Natural killer cell (primary cell): ENCODE results near the gene UNC13C. TPM values are rescaled to one million over a fixed set of nuclear protein-coding genes. Genes with fewer than 3 reads are reported as not detected.

ENCODE experiments used
- ATAC-seq, 3 donors: fragments of 150-1000 bp in 2 of 3; fragments of 200-7000 bp in 1 of 3; cut with Tn5 transposase; 1 replicate in 1 of 3; 2 replicates in 2 of 3; pipeline ENCODE4 v1.10.0; 2021; ENCODE audit warnings: mild to moderate bottlenecking in 2 of 3, moderate library complexity in 2 of 3
- DNase-seq, 2 donors: peaks; one replicate each; pipeline versions ENCODE4 v3.0.0 to v3.0.0-alpha.2; 2013 to 2021; ENCODE audit warnings: mixed read lengths in 1 of 2
- H3K27ac ChIP-seq: one replicate; pipeline ENCODE4 v1.5.1; 2013; ENCODE audit warnings: mild to moderate bottlenecking, low read length
- H3K27me3 ChIP-seq: one replicate; pipeline ENCODE4 v1.6.1; 2013; ENCODE audit warnings: low read length; ENCODE audit not compliant: control insufficient read depth, insufficient read depth
- H3K36me3 ChIP-seq: one replicate; pipeline ENCODE4 v1.6.1; 2013; ENCODE audit warnings: low read length; ENCODE audit not compliant: control insufficient read depth, insufficient read depth
- H3K4me1 ChIP-seq: one replicate; pipeline ENCODE4 v1.6.1; 2013; ENCODE audit warnings: low read length; ENCODE audit not compliant: control insufficient read depth, insufficient read depth
- H3K4me3 ChIP-seq: one replicate; pipeline ENCODE4 v1.5.1; 2013; ENCODE audit warnings: low read length
- H3K9me3 ChIP-seq: one replicate; pipeline ENCODE4 v1.6.1; 2013; ENCODE audit warnings: low read length; ENCODE audit not compliant: control insufficient read depth, insufficient read depth
- H3K27ac Mint-ChIP-seq, 2 donors: one replicate each; pipeline ENCODE4 v1.8.0; 2022; ENCODE audit warnings: mild to moderate bottlenecking in 2 of 2, mixed read lengths in 2 of 2, moderate library complexity in 1 of 2
- H3K27me3 Mint-ChIP-seq, 2 donors: one replicate each; pipeline ENCODE4 v1.8.0; 2022; ENCODE audit warnings: low read depth in 2 of 2, mixed read lengths in 2 of 2
- H3K36me3 Mint-ChIP-seq: one replicate; pipeline ENCODE4 v1.8.0; 2022; ENCODE audit warnings: mixed read lengths
- H3K4me1 Mint-ChIP-seq, 2 donors: one replicate each; pipeline ENCODE4 v1.8.0; 2022; ENCODE audit warnings: mixed read lengths in 2 of 2
- H3K4me3 Mint-ChIP-seq: one replicate; pipeline ENCODE4 v1.8.0; 2022; ENCODE audit warnings: mild to moderate bottlenecking, moderate library complexity, mixed read lengths
- H3K9me3 Mint-ChIP-seq, 2 donors: one replicate each; pipeline ENCODE4 v1.8.0; 2022; ENCODE audit warnings: mixed read lengths in 2 of 2
- WGBS: methylation state at CpG from one replicate; pipeline ENCODE4 v1.1.7; 2013; ENCODE audit warnings: missing lambda C conversion rate; ENCODE audit not compliant: insufficient coverage; 5-methylcytosine and 5-hydroxymethylcytosine counted together
- intact Hi-C: fragments of 100-400 bp; cut with micrococcal nuclease; formaldehyde crosslinking; loops from one replicate; pipeline ENCODE4 v1.14.2; 2022
- total RNA-seq, 4 donors: library from RNA; stranded (reverse); fragments of 120-200 nt in 1 of 4; gene quantifications; one replicate each; pipeline versions ENCODE4 v1.2.3 to v1.2.4, GENCODE V29; 2013 to 2022
- TF ChIP-seq, protein P1 (sequence below): fragments of 200-600 bp; IDR thresholded peaks from one replicate; pipeline ENCODE4 v1.8.0; 2022; ENCODE audit warnings: antibody characterized with exemption

The UNC13C gene
- total RNA-seq, 3 donors from 2014 or later (not counting 1 experiment from before 2014, with no cell fraction given): not detected

DNA sequence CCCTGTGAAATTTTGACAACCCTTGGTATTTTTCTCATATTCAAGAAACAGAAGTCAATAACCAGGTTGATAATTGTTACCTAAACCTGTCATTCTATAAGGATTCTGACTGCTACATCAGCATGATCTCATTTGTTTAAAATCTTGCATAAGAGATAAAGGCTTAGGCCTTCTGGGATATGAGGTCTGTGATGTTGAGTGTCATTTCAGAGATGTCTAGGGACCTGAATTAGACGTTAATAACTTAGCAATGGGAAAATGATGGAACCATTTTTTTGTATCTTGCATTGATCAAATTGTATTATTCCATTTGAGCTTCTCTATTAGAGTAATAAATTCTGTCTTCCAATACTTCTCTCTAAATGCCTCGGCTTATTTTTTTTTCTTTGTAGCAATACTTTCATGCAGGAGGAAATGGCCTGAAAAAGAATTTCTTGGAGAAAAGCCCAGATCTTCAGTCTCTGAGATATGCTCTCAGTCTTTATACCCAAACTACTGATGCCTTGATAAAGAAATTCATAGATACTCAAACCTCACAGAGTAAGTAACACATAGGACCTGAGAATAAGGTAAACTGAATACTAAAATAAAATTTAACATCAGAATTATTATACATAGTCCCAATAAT lies 589.3 kb downstream of the UNC13C start:
- Mint-ChIP-seq H3K36me3 (no peaks in the 10 kb centered on the region), H3K4me3 (no peak overlapping the region), H3K9me3 (no peaks in the 10 kb centered on the region), H3K4me1 (no peaks in the 10 kb centered on the region), H3K27me3 (peaks cover 0 to 6% of the 10 kb centered on the region in 2 donors), H3K27ac (no peak overlapping the region)
- TF ChIP-seq, protein P1, sequence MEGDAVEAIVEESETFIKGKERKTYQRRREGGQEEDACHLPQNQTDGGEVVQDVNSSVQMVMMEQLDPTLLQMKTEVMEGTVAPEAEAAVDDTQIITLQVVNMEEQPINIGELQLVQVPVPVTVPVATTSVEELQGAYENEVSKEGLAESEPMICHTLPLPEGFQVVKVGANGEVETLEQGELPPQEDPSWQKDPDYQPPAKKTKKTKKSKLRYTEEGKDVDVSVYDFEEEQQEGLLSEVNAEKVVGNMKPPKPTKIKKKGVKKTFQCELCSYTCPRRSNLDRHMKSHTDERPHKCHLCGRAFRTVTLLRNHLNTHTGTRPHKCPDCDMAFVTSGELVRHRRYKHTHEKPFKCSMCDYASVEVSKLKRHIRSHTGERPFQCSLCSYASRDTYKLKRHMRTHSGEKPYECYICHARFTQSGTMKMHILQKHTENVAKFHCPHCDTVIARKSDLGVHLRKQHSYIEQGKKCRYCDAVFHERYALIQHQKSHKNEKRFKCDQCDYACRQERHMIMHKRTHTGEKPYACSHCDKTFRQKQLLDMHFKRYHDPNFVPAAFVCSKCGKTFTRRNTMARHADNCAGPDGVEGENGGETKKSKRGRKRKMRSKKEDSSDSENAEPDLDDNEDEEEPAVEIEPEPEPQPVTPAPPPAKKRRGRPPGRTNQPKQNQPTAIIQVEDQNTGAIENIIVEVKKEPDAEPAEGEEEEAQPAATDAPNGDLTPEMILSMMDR: no peak
- intact Hi-C loops: no loop called here
- WGBS: 38% methylated on average over 2 of the region's 2 CpGs
- Histone ChIP-seq H3K27ac (no peak overlapping the region), H3K27me3 (no peaks in the 10 kb centered on the region), H3K4me3 (no peak overlapping the region), H3K4me1 (no peaks in the 10 kb centered on the region), H3K36me3 (no peaks in the 10 kb centered on the region), H3K9me3 (no peaks in the 10 kb centered on the region)
- ATAC-seq: no peak
- DNase-seq: no peak

DNA sequence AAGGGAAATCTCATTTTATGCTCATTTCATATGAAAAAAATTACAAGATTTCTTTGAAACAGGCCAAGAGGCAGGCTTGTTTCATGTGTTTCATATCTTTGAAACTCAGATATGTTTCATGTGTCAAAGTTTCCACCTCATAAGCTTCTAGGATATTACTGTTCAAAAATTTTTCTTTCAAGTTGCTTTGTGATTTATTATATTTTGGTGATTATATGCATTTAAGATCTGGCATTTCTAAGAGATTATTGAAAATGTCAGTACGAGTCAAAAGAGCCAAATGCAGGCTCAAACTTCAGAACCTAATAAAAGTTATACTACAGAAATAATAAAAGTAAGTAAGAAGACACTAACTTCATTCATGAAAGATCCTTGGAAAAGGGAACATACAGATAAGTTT lies 590.1 kb downstream of the UNC13C start:
- H3K27ac Mint-ChIP-seq: no peak overlapping the region
- intact Hi-C loops: no loop called here

DNA sequence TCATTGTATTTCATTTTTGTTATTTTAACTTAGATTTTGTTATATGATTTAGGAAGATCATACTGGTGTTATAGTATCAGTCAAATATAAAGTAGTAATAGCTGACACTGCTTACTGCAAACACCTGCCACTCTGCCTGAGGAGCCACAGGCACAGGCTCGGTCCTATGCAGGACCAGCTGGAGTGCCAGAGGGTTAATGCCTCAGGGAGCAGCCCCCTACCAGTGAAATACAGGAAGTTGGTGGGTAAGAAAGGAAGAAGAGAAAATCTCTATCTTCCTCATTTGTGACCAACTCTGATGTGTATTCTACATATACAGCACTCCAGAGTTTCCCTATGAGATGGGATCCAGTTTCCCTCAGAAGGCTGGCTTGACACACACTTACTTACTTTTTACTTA lies 593.3 kb downstream of the UNC13C start:
- TF ChIP-seq, protein P1: no peak
- H3K4me3 ChIP-seq: no peak overlapping the region
- H3K27me3 ChIP-seq: no peaks in the 10 kb centered on the region
- H3K36me3 Mint-ChIP-seq: no peaks in the 10 kb centered on the region
- H3K4me1 ChIP-seq: no peaks in the 10 kb centered on the region
- no CpG with 5 or more reads among the region's 1 CpG for WGBS
- no peaks in the 10 kb centered on the region for H3K4me1 Mint-ChIP-seq
- H3K27ac ChIP-seq: no peak overlapping the region
- ATAC-seq (no peak), DNase-seq (no peak)
- H3K36me3 ChIP-seq: no peaks in the 10 kb centered on the region
- no peak overlapping the region for H3K27ac Mint-ChIP-seq
- H3K9me3 ChIP-seq: no peaks in the 10 kb centered on the region
- intact Hi-C loops: no loop called here
- no peaks in the 10 kb centered on the region for H3K27me3 Mint-ChIP-seq
- no peak overlapping the region for H3K4me3 Mint-ChIP-seq
- peaks cover 0 to under 1% of the 10 kb centered on the region in 2 donors for H3K9me3 Mint-ChIP-seq

More for the DNA sequence above, 590.1 kb downstream of the UNC13C start:
- peaks cover 0 to 6% of the 10 kb centered on the region in 2 donors for H3K27me3 Mint-ChIP-seq
- Histone ChIP-seq H3K27me3 (no peaks in the 10 kb centered on the region), H3K36me3 (no peaks in the 10 kb centered on the region), H3K4me1 (no peaks in the 10 kb centered on the region), H3K27ac (no peak overlapping the region), H3K9me3 (no peaks in the 10 kb centered on the region), H3K4me3 (no peak overlapping the region)
- no peak for ATAC-seq
- DNase-seq: no peak
- H3K9me3 Mint-ChIP-seq: no peaks in the 10 kb centered on the region
- no peak overlapping the region for H3K4me3 Mint-ChIP-seq
- no CpG with 5 or more reads among the region's 1 CpG for WGBS
- TF ChIP-seq, protein P1: no peak
- H3K36me3 Mint-ChIP-seq: no peaks in the 10 kb centered on the region
- no peaks in the 10 kb centered on the region for H3K4me1 Mint-ChIP-seq

DNA sequence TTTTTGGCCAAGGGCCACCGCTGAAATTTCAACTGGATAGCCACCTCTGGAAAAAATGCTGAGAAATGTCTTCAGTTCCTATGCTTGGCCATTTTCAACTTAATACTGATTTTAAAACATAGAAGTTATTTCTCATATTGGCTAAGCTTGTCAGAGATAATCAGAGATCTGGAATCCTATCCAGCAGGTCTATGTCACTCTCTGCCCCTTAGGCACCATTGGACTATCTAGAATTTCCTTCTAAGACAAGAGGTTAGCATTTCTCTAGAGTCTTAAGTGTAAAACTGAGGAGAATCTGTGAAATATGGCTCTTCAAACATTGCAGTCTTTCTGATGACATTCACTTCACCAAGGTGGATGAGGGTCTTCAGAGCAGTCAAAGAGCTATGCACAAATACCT lies 597.3 kb downstream of the UNC13C start:
- H3K27ac Mint-ChIP-seq: no peak overlapping the region
- Histone ChIP-seq H3K4me3 (no peak overlapping the region), H3K4me1 (no peaks in the 10 kb centered on the region), H3K27ac (no peak overlapping the region), H3K36me3 (no peaks in the 10 kb centered on the region), H3K27me3 (no peaks in the 10 kb centered on the region), H3K9me3 (no peaks in the 10 kb centered on the region)
- H3K4me3 Mint-ChIP-seq: no peak overlapping the region
- no peaks in the 10 kb centered on the region for H3K4me1 Mint-ChIP-seq
- H3K27me3 Mint-ChIP-seq: no peaks in the 10 kb centered on the region
- no peak for DNase-seq
- H3K36me3 Mint-ChIP-seq: no peaks in the 10 kb centered on the region
- TF ChIP-seq, protein P1: no peak
- peaks cover 2% of the 10 kb centered on the region in 2 donors for H3K9me3 Mint-ChIP-seq
- intact Hi-C loops: no loop called here
- whole genome bisulfite sequencing: 80% methylated on average over 1 of the region's 1 CpG
- no peak for ATAC-seq
